Measurements from ENCODE around the gene BCAP31.

BCAP31 gene

GRCh38 chrX:153724252-153725038 lies at the start of gene BCAP31, which contains the start of gene ABCD1:
BCAP31 (minus strand) TSS chrX:153724387; CDS start chrX:153723244, 1,143 bp downstream.
ABCD1 (plus strand) TSS chrX:153724856; CDS start chrX:153725267, 411 bp downstream.
- peak; percentile 34 for DNase-seq (ENCODE audit: low read depth)
- TF ChIP-seq CTCF (IDR thresholded peaks at IDR 0.05; ENCODE audit: low read depth, low read length, missing control alignments), result no peak
- peak within 1 kb of the TSS; percentile 87 for H3K4me3 ChIP-seq (ENCODE audit: low read depth, low read length)

GRCh38 chrX:153773218-153773611 lies 49.0 kb upstream of the BCAP31 start:
- no peak for DNase-seq (ENCODE audit: low read depth)
- H3K4me3 ChIP-seq (ENCODE audit: low read depth, low read length), result no peak overlapping the region
- no peak for TF ChIP-seq CTCF (IDR thresholded peaks at IDR 0.05; ENCODE audit: low read depth, low read length, missing control alignments)

GRCh38 chrX:153772316-153773217 lies 48.4 kb upstream of the BCAP31 start:
- H3K4me3 ChIP-seq (ENCODE audit: low read depth, low read length), result no peak overlapping the region
- no peak for TF ChIP-seq CTCF (IDR thresholded peaks at IDR 0.05; ENCODE audit: low read depth, low read length, missing control alignments)
- no peak for DNase-seq (ENCODE audit: low read depth)

GRCh38 chrX:153771415-153772315 lies 47.5 kb upstream of the BCAP31 start:
- DNase-seq (ENCODE audit: low read depth), result no peak
- TF ChIP-seq CTCF (IDR thresholded peaks at IDR 0.05; ENCODE audit: low read depth, low read length, missing control alignments), result no peak
- no peak overlapping the region for H3K4me3 ChIP-seq (ENCODE audit: low read depth, low read length)

GRCh38 chrX:153770601-153771414 lies 46.6 kb upstream of the BCAP31 start:
- no peak for DNase-seq (ENCODE audit: low read depth)
- no peak for TF ChIP-seq CTCF (IDR thresholded peaks at IDR 0.05; ENCODE audit: low read depth, low read length, missing control alignments)
- H3K4me3 ChIP-seq (ENCODE audit: low read depth, low read length), result no peak overlapping the region

All from GM12864 (cell line).